Right lobe of liver (tissue), 4 donors: ENCODE results near the gene RNF19B.

Source experiments
- POLR2A ChIP-seq: fragments of 450-650 bp; IDR thresholded peaks from one replicate; pipeline ENCODE4 v1.6.1; 2017; ENCODE audit warnings: antibody characterized with exemption, mild to moderate bottlenecking
- TF ChIP-seq, protein P1 (sequence below), 4 donors: fragments of 200-600 bp in 3 of 4; fragments of 450-650 bp in 1 of 4; IDR thresholded peaks; one replicate each; pipeline versions ENCODE4 v1.5.1 to v1.8.0; 2016 to 2022; ENCODE audit warnings: antibody characterized with exemption in 4 of 4, mild to moderate bottlenecking in 2 of 4
- donor health status: DM: no; HTN: no; CAD: no.
- donor health status: DM: no; HTN: no; CAD: no.
- donor health status: DM: no; HTN: yes; CAD: no.

DNA sequence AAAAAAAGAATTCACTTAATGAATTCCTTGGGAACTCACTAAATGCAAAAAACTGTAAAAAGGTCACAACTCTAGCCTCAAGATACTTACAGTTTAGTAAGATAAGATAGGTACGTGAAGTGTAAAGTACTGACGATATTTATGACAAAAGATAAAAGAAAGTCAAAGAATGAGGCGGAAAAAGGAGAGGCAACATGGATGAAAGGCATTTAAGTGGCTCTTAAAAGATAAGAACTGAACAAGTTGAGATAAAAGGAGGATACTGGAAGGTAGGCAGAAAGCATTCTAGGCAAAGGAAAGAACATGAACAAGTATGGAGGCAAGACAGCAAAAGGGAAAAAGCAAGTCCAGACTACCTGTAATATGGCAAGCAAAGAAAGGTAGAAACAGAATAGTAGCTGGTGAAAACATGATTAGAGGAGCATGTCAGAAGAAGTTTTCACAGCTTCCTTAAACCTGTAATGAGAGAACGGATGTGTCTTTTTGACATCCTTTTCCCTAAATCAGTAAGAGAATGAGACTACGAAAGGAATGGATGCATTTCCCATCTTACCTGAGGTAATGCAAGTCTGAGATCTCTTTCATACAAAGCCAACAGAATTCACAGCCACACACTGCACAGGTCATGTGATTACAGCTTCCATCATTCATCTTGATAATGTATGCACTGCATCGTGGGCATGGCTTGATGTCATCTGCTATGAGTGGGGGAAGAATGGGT lies 16.8 kb downstream of the RNF19B start:
- TF ChIP-seq, protein P1, sequence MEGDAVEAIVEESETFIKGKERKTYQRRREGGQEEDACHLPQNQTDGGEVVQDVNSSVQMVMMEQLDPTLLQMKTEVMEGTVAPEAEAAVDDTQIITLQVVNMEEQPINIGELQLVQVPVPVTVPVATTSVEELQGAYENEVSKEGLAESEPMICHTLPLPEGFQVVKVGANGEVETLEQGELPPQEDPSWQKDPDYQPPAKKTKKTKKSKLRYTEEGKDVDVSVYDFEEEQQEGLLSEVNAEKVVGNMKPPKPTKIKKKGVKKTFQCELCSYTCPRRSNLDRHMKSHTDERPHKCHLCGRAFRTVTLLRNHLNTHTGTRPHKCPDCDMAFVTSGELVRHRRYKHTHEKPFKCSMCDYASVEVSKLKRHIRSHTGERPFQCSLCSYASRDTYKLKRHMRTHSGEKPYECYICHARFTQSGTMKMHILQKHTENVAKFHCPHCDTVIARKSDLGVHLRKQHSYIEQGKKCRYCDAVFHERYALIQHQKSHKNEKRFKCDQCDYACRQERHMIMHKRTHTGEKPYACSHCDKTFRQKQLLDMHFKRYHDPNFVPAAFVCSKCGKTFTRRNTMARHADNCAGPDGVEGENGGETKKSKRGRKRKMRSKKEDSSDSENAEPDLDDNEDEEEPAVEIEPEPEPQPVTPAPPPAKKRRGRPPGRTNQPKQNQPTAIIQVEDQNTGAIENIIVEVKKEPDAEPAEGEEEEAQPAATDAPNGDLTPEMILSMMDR (IDR thresholded peaks at IDR 0.05): no peak
- no peak for TF ChIP-seq POLR2A
